ENCODE data around the gene GTF2F1. TPM values are rescaled to one million over a fixed set of nuclear protein-coding genes. Genes with fewer than 3 reads are reported as not detected.

Gene GTF2F1
- total and polyA plus RNA-seq, 10 of the 15 experiments (the other 5 are each of a cell fraction or from before 2014, with no cell fraction given), result 4.5 to 61.7 (median 48.5) TPM

DNA sequence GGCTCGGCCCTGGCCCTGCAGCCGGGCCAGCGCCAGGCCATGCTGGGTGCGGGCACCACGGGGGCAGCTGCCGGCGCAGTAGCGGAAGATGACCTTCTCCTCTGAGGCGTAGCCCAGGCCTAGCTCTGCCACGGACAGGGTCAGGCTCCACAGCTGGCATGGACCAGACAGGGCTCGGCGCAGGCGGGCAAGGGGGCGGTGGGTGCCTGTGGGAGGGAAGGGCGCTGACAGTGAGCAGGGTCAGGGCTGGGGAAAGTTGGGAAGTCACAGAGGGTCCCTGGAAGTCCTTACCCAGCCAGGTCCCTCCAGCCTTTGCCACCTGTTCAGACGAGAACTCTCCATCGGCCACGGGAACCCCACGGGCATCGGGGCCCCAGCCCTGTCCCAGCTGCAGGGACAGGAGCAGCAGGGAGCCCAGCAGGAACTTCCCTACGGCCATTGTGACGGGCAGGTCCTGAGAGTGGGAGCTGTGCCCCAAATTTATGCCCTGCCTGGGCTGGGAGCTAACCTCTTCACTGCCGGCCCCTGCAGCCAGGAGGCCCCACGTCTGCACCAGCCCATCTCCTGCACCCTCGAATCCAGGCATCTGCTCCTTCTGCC, 17.5 kb downstream of the GTF2F1 start, which contains the start of gene PSPN (continued):
- TF ChIP-seq FOXK2 (IDR thresholded peaks at IDR 0.05), result no peak
- TF ChIP-seq, protein P1, sequence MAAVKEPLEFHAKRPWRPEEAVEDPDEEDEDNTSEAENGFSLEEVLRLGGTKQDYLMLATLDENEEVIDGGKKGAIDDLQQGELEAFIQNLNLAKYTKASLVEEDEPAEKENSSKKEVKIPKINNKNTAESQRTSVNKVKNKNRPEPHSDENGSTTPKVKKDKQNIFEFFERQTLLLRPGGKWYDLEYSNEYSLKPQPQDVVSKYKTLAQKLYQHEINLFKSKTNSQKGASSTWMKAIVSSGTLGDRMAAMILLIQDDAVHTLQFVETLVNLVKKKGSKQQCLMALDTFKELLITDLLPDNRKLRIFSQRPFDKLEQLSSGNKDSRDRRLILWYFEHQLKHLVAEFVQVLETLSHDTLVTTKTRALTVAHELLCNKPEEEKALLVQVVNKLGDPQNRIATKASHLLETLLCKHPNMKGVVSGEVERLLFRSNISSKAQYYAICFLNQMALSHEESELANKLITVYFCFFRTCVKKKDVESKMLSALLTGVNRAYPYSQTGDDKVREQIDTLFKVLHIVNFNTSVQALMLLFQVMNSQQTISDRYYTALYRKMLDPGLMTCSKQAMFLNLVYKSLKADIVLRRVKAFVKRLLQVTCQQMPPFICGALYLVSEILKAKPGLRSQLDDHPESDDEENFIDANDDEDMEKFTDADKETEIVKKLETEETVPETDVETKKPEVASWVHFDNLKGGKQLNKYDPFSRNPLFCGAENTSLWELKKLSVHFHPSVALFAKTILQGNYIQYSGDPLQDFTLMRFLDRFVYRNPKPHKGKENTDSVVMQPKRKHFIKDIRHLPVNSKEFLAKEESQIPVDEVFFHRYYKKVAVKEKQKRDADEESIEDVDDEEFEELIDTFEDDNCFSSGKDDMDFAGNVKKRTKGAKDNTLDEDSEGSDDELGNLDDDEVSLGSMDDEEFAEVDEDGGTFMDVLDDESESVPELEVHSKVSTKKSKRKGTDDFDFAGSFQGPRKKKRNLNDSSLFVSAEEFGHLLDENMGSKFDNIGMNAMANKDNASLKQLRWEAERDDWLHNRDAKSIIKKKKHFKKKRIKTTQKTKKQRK (IDR thresholded peaks at IDR 0.05; ENCODE audit: low read depth, low read length), result no peak
- no peak for TF ChIP-seq EP300 (IDR thresholded peaks at IDR 0.05; ENCODE audit: borderline replicate concordance in 1 of 2, control insufficient read depth in 1 of 2, low read depth in 2 of 2, low read length in 2 of 2)
- no peak for TF ChIP-seq NRF1 (conservative IDR thresholded peaks at IDR 0.05; ENCODE audit: low read depth, low read length)
- TF ChIP-seq, protein P2, sequence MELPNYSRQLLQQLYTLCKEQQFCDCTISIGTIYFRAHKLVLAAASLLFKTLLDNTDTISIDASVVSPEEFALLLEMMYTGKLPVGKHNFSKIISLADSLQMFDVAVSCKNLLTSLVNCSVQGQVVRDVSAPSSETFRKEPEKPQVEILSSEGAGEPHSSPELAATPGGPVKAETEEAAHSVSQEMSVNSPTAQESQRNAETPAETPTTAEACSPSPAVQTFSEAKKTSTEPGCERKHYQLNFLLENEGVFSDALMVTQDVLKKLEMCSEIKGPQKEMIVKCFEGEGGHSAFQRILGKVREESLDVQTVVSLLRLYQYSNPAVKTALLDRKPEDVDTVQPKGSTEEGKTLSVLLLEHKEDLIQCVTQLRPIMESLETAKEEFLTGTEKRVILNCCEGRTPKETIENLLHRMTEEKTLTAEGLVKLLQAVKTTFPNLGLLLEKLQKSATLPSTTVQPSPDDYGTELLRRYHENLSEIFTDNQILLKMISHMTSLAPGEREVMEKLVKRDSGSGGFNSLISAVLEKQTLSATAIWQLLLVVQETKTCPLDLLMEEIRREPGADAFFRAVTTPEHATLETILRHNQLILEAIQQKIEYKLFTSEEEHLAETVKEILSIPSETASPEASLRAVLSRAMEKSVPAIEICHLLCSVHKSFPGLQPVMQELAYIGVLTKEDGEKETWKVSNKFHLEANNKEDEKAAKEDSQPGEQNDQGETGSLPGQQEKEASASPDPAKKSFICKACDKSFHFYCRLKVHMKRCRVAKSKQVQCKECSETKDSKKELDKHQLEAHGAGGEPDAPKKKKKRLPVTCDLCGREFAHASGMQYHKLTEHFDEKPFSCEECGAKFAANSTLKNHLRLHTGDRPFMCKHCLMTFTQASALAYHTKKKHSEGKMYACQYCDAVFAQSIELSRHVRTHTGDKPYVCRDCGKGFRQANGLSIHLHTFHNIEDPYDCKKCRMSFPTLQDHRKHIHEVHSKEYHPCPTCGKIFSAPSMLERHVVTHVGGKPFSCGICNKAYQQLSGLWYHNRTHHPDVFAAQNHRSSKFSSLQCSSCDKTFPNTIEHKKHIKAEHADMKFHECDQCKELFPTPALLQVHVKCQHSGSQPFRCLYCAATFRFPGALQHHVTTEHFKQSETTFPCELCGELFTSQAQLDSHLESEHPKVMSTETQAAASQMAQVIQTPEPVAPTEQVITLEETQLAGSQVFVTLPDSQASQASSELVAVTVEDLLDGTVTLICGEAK (IDR thresholded peaks at IDR 0.05; ENCODE audit: borderline replicate concordance), result no peak
- TF ChIP-seq SIN3A (IDR thresholded peaks at IDR 0.05; ENCODE audit: low read depth, low read length), result no peak
